Fibroblast of the conjunctiva (primary cell): ENCODE results near the gene SLC24A3.

ENCODE experiments used
- DNase-seq: peaks from one replicate; pipeline ENCODE4 v3.0.0-alpha.2; 2010; ENCODE audit warnings: low read depth

SLC24A3 gene

GRCh38 chr20:19392344-19393130 lies 180.1 kb downstream of the SLC24A3 start:
- DNase-seq: no peak

DNA sequence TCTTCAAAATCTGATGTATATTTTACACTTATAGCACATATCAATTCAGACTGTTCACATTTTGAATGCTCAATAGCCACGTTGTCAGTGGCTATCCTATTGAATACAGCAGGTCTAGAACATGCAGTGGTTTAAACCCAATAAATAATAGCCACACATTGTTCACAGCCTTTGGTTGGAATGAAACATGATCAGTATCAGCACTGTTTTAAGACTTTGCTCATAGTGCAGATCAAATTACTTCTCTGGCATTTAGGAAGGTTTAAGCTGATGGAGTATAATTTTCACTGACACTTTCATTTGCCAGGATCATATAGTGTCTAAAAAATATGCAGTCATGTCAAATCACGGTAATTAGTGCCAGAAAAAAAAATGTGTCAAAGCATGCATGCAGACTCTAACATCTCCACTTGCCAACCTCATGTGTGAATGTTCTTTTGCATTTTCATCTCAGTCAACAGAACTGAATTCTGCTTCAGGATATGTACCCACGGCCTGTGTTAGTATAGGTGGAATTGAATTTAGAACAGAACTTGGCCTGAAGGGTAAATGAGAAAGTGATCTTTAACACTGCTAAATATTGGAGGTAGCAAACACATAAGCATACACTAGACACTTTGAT lies 184.1 kb downstream of the SLC24A3 start:
- DNase-seq: no peak

DNA sequence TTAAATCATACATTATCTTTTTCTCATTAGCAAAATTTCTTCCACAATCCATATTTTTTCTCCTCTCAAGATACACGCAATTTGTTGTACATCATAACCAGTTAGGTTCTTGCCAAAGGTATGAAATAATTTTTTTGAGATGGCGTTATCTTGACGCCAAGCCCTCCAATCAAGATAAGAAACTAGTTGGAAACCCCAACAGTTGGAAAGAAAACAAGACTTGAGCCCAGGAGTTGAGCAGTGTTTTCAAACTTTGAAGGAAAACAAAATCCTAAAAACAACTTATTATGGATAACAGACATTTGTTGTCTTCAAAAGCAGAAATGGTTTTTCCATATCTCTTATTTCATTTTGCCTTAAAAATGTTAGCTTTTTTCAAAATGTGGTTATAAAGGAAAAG lies 184.8 kb downstream of the SLC24A3 start:
- no peak for DNase-seq

GRCh38 chr20:19397666-19398065 lies 185.2 kb downstream of the SLC24A3 start:
- DNase-seq: no peak

DNA sequence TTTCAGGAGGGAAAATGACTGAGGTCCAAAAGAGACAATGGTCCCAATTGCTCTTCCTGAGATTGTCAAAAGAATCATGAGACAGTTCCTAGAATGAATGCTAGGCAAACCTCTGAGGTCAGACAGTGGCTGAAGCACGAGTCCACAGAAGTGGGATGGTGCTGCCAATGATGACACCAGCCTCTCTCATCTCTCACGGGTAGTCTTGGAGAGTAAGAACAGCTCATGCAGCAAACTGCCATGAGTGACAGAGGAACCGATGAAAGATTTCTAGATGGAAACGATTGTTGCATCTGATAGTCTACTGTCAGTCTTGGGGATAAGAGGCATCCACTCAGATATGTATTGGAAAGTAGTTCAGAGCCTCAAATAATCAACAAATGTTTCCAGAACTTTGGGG lies 188.7 kb downstream of the SLC24A3 start:
- DNase-seq: no peak

GRCh38 chr20:19403549-19403948 lies 191.1 kb downstream of the SLC24A3 start:
- DNase-seq: no peak

DNA sequence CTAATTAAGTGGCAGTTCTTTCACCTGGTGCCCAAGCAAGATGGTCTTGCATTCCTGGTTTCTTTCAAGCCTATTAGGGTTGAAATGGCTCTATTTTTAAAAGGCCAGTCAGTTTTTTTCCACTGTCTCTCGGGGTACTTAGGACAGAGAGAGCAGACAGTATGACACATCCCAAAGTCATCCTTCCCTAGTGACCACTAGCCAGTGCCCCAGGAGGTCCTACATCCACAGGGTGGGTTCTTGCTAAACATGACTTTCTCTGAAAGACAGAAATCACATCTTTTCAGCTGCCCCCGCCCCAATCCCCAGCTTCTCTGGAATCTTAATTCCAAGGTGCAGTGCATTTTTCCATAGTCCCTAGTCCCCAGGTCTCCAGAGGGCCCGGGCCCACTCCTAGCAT lies 192.4 kb downstream of the SLC24A3 start:
- DNase-seq: no peak

DNA sequence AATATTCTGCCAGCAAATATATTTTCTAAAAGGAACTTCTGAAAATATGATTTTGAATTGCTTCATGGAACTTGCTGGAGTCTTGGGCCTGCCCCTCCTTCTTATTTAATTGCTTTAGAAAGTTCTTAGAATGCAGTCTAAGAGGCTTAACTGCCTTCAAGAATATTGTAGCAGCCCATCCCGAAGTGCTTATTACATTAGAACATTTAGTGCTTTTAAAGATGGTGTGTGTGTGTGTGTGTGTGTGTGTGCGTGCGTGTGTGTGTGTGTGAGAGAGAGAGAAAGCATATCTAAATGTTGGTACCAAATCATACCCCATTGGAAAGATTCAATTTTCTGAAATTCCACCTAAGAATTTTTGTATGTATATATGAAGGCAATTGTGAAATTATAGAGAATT lies 193.5 kb downstream of the SLC24A3 start:
- no peak for DNase-seq

DNA sequence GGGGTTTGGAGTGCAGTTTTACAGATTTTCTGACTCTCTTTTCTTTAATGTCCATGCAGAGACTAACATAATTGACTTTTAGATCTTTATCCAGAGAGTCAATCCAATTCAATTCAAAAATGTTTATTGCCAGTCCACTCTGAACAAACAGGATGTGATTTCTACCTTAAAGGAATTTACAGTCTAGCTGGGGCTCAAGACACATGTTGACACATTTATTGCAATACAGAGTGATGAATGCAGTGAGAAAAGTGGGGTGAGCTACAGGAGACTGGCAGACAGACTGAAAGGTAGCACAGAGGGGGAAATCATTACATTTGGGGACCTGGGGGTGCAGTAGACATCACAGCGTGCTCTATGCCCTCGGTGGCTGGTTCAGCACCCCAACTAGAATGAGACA lies 193.9 kb downstream of the SLC24A3 start:
- no peak for DNase-seq

DNA sequence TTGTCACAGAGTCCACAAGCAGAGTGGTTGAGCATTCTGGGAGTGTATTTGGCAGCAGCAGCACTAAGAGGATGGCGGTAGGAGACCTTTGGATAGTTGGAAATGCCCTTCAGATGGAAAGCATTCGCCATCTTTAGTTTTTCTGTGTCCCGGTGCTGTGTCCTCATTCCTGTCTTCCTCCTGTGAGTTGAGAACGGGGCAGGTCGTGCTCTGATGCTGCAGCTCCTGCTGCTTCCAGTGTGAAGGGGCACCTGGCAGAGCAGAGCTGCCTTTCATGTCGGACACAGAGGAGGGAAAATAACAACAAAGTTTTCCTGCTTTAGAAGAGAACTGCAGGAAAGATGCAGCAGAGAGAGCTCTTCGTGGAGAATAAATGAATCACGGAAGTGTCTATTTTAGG lies 194.8 kb downstream of the SLC24A3 start:
- DNase-seq: no peak

DNA sequence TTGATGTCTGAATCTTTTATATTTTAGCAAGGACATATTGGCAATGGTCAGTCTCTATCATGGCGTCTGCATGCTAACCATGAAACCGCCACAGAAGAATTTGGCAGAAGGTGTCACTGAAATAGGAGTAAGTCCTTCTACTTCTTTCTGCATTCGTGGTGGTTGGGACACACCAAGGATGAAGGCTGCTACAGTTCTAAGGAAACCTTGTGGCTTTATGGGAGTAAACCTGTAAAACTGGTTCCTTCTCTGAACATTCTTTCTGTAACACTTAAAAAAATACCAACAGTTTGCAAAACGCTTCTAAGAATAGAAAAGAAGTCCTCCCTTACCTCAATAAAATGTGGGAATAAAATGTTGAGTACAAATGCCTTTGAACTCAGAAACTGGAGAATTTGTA lies 195.3 kb downstream of the SLC24A3 start:
- DNase-seq: no peak

DNA sequence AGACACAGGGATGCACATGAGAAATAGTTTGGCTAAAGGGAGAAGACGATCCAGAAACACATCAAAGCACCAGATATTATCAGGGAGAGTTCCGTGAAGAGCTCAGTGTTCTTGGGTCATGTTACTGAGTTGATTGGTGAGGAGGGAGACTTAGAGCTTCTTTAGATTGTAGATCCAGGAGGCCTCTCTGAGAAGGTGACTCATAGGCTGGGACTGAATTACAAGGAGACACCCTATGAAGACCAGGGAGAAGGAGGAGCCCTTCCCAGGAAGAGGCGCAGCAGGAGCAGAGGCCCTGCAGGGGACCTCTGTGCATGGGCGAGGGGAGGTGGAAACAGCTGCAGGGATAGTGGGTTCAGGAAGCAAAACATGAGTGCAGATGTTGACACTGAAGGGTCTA lies 196.5 kb downstream of the SLC24A3 start:
- no peak for DNase-seq

- DNase-seq: no peak
Measured at GRCh38 chr20:19411811-19412210, 199.4 kb downstream of the SLC24A3 start.

DNA sequence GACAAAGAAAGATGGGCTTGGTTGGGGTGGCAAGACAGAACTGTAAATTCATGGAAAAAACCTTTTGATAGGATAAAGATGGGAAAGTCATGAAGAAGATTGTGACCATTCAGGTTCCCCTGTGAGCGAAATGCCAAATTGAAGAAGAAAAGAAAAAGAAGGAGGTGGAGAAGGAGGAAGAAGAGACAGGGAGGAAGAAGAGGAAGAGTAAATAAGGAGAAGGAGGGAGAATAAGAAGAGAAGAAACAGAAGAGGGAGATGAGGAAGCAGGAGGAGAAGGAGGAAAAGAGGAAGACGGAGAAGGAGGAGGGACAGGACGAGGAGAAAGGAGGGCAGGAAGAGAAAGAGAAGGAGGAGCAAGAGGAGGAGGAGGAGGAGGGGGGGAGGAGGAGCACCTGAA lies 199.8 kb downstream of the SLC24A3 start:
- no peak for DNase-seq

GRCh38 chr20:19414600-19414999 lies 202.2 kb downstream of the SLC24A3 start:
- DNase-seq: no peak

DNA sequence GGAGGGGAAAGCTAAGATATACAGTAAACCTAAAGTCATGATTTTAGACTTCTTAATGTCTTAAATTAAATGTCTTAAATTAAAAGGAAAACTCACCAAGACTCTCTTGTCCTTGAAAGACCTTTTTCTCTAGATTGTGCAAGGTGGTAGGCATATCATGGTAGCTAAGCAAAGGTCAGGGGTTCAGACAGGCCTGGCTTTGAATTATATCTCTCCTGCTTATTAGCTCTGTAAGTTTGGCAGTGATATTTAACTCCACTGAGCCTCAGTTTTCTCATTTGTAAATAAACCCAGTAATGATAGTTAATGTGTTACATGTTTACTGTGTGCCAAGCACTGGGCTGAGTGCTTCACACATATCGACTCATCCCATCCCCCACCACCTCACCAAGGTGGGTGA lies 203.3 kb downstream of the SLC24A3 start:
- no peak for DNase-seq

GRCh38 chr20:19416627-19417026 lies 204.2 kb downstream of the SLC24A3 start:
- no peak for DNase-seq

DNA sequence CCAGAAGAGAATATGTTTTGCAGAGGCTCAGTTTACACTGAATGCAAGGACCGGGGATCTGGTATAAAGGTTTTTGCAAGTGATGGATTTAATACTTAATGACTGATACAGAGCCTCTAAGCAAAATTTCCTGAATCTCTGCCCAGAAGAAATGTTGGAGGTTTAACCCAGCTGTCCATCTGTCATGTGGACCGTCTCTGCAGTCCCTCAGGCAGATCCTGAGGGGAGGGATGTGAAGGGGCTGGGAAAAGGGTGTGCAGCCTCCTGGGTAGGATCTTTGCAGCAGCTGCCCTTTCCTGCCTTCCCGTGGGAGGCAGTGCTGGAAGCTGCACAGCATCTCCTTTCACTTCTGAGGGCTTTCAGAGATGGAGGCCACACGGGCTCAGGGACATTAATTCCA lies 207.0 kb downstream of the SLC24A3 start:
- no peak for DNase-seq

DNA sequence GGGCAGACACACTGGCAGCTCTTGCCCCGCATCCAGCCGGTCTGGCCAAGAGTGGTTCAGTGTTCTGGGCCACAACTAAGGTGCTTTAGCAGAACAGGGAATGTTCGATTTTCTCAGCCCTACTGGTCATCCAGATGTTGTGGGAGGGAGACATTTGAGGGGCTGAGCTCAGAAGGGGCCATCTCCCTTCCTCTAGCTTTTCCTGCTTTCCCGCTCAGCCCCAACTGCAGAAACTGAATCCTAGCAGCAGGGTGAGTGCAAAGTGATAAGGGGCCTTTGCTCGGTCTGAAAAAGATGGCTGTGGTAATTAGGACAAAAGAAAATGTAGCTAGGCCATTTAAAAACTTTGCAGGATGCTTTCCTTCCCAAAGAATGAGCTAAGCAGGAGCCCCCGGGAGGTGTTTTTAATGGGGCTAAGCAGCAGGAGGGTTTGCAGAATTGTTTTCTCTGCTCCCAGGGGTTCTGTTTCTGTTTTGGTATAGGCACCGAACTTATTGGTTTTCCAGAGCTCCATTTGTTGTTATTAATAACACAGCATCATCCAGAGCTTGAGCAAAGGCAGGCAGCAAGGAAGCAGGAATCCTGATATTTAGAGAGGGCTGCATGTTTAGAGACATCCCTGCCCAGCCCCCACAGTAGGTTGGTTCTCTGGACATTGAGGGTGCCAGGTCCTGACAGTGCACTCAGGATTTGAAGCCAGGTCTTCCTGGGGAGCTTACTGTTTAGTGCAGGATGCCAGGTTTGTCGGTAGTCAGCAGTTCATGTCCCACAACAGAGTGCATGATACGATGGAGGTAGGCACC lies 210.9 kb downstream of the SLC24A3 start:
- no peak for DNase-seq

DNA sequence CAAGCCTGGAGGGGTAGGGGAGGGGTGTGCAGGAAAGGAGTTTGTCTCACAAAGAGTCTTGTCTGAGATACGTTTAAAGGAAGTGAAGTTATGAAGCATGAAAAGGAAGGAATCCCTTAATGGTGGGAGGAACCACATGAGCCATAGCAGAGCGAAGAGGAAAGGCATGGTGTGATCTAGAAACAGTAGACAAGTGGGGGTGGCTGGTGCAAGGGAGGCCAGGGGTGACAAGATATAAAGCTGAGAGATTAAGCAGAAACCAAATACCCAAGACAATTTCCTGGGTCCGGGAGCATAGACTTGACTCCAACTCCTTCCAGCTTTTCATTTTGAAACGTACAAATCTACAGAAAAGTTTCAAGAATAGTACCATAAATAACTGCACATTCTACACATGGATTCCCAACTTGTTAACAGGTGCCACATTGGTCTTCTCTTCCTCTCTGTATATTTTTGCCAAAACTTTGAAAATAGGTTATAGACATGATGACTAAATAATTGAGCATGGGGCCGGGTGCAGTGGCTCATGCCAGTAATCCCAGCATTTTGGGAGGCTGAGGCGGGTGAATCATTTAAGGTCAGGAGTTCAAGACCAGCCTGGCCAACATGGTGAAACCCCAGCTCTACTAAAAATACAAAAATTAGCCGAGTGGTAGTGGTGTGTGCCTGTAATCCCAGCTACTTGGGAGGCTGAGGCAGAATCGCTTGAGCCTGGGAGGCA lies 211.6 kb downstream of the SLC24A3 start:
- DNase-seq: no peak

- DNase-seq: no peak
Measured at GRCh38 chr20:19426356-19426755, 213.9 kb downstream of the SLC24A3 start.

- DNase-seq: no peak
Measured at GRCh38 chr20:19427480-19427879, 215.0 kb downstream of the SLC24A3 start.
